ENCODE measurements around the gene PTGDR. TPM values are rescaled to one million over a fixed set of nuclear protein-coding genes. Genes with fewer than 3 reads are reported as not detected.

The PTGDR gene
- total RNA-seq, 2 donors from 2014 or later = not detected

DNA sequence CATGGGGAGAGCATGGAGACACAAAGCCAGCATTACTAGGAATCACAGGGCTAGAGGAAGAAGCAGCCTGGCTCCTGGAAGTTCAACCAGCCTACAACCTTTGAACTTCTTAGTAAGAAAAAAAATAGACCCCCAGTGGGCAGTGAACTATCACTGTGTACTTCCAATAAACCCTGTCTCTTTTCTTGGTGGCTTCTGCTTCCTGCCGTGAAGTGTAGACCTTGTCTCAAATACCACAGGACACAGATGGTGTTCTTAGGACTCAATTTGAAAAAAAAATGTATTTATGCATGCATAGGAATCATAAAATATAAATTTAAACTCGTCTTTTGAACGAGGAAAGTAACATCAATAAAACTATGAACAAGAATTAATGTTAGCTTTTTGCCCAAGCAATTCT, 43.0 kb downstream of the PTGDR start:
- H3K36me3 Mint-ChIP-seq (ENCODE audit: low read depth) = peaks cover 14% of the 10 kb centered on the region
- peak overlapping the region; percentile 89 for H3K27ac Mint-ChIP-seq
- no peaks in the 10 kb centered on the region for H3K9me3 Mint-ChIP-seq
- no peaks in the 10 kb centered on the region for H3K27me3 Mint-ChIP-seq
- peaks cover 55% of the 10 kb centered on the region for H3K4me1 Mint-ChIP-seq
- ATAC-seq (replicated peaks) = no peak
- peak overlapping the region; percentile 99 for H3K4me3 Mint-ChIP-seq

DNA sequence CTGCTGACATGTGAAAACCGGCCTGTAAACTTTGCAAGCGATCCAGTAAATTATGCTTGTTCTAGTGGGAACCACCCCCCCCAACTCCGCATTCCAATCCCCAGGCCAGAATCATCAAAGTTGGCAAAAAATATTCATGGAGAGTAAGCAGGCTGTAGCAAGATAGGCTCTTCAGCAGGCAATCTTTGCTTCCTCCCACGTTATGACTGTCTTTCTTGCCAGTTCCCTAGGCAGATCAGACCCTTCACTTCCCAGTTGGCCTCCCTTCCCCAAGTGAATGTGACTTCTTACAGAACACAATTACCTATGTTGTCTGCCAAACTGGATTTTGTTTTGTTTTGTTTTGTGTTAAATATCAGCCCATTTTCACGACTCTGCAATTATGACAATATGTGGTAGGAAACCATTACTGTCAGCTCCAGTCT, 45.4 kb downstream of the PTGDR start:
- Mint-ChIP-seq H3K9me3 (no peaks in the 10 kb centered on the region), H3K4me1 (peaks cover 45% of the 10 kb centered on the region), H3K4me3 (peak overlapping the region; percentile 99), H3K36me3 (ENCODE audit: low read depth) (peaks cover 22% of the 10 kb centered on the region), H3K27ac (peak overlapping the region; percentile 89), H3K27me3 (no peaks in the 10 kb centered on the region)
- no peak for ATAC-seq (replicated peaks)

DNA sequence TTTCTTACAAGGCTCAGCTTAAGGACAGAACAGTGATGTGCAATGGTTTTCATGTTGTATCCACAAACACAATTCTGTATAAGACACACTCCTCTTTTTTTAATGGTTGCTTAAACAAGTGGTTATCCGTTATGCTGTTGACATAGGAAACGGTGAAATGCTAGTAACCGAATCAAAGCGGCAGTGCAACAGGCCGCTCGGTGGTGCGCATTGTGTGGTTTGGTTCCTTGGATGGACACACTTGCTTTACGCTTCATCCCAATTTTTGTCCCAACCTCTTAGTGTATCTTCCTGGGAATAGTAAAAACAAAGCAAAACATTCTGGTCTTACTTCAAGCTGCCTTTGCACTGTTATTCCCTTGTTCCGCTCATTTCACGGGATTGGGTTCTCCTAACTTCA, 46.0 kb downstream of the PTGDR start:
- Mint-ChIP-seq H3K4me1 (peaks cover 45% of the 10 kb centered on the region), H3K27me3 (no peaks in the 10 kb centered on the region), H3K9me3 (no peaks in the 10 kb centered on the region), H3K4me3 (peak overlapping the region; percentile 99), H3K36me3 (ENCODE audit: low read depth) (peaks cover 22% of the 10 kb centered on the region), H3K27ac (peak overlapping the region; percentile 89)
- no peak for ATAC-seq (replicated peaks)

DNA sequence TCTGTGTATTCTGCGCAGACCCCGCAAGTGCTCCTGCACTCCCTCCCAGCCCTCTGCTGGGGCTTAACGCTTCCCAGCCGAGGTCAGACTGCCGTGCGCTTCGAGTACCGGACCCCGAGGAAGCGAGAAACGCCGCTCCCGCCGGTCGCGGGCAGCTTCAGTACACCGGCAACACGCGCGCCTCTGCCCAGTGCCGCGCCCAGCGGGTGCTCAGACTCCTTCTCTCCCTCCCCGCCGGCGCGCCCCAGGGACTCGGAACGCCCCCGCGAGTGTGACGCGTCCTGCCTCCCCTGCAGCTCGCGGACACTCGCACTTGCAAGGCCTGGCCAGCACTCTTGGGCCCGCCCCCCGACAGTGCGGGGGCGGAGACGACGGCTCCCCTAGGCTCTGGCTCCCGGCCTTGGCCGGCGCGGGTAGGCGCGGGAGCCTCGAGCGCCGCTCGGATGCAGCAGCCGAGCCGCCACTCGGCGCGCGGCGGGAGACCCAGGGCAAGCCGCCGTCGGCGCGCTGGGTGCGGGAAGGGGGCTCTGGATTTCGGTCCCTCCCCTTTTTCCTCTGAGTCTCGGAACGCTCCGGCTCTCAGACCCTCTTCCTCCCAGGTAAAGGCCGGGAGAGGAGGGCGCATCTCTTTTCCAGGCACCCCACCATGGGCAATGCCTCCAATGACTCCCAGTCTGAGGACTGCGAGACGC, 46.6 kb downstream of the PTGDR start, which contains the start of gene PTGER2:
Gene PTGER2, plus strand, starts transcription at position 410 of the 692 bp plus-strand sequence. Its CDS starts 237 bp downstream, at position 647.
- ATAC-seq (replicated peaks) = peak; percentile 78
- H3K36me3 Mint-ChIP-seq (ENCODE audit: low read depth) = peaks cover 22% of the 10 kb centered on the region

DNA sequence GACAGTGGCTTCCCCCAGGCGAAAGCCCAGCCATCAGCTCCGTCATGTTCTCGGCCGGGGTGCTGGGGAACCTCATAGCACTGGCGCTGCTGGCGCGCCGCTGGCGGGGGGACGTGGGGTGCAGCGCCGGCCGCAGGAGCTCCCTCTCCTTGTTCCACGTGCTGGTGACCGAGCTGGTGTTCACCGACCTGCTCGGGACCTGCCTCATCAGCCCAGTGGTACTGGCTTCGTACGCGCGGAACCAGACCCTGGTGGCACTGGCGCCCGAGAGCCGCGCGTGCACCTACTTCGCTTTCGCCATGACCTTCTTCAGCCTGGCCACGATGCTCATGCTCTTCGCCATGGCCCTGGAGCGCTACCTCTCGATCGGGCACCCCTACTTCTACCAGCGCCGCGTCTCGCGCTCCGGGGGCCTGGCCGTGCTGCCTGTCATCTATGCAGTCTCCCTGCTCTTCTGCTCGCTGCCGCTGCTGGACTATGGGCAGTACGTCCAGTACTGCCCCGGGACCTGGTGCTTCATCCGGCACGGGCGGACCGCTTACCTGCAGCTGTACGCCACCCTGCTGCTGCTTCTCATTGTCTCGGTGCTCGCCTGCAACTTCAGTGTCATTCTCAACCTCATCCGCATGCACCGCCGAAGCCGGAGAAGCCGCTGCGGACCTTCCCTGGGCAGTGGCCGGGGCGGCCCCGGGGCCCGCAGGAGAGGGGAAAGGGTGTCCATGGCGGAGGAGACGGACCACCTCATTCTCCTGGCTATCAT, 47.3 kb downstream of the PTGDR start:
- H3K4me3 Mint-ChIP-seq = peak overlapping the region; percentile 99
- peaks cover 27% of the 10 kb centered on the region for H3K36me3 Mint-ChIP-seq (ENCODE audit: low read depth)
- H3K27me3 Mint-ChIP-seq = no peaks in the 10 kb centered on the region
- peak; percentile 48 for ATAC-seq (replicated peaks)
- H3K9me3 Mint-ChIP-seq = no peaks in the 10 kb centered on the region
- H3K27ac Mint-ChIP-seq = peak overlapping the region; percentile 82
- peaks cover 39% of the 10 kb centered on the region for H3K4me1 Mint-ChIP-seq

More for the DNA sequence above, 46.6 kb downstream of the PTGDR start, which contains the start of gene PTGER2:
- Mint-ChIP-seq H3K9me3 (no peaks in the 10 kb centered on the region), H3K27ac (peak within 1 kb of the TSS; percentile 89), H3K4me1 (peaks cover 40% of the 10 kb centered on the region), H3K27me3 (no peaks in the 10 kb centered on the region), H3K4me3 (peak within 1 kb of the TSS; percentile 99)

DNA sequence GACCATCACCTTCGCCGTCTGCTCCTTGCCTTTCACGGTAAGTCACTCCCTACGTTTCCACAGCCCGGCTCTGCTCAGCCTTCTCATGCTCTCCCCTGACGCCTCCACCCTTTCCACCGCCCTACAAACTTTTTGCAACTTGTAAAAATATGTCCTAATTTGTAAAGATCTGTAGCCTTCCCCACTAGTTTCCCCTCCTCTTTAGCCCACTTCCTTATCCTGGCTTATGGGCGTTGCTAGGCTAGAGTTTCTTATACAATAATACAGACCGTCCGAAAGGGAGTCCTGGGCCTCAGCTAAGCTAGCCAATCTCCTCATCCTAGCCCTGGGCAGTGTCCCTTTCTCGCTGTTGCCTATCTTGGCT, 47.8 kb downstream of the PTGDR start:
- peak; percentile 7 for ATAC-seq (replicated peaks)
- no peaks in the 10 kb centered on the region for H3K27me3 Mint-ChIP-seq
- peaks cover 33% of the 10 kb centered on the region for H3K36me3 Mint-ChIP-seq (ENCODE audit: low read depth)
- H3K4me1 Mint-ChIP-seq = peaks cover 41% of the 10 kb centered on the region
- peak overlapping the region; percentile 99 for H3K4me3 Mint-ChIP-seq
- peak overlapping the region; percentile 82 for H3K27ac Mint-ChIP-seq
- H3K9me3 Mint-ChIP-seq = no peaks in the 10 kb centered on the region

DNA sequence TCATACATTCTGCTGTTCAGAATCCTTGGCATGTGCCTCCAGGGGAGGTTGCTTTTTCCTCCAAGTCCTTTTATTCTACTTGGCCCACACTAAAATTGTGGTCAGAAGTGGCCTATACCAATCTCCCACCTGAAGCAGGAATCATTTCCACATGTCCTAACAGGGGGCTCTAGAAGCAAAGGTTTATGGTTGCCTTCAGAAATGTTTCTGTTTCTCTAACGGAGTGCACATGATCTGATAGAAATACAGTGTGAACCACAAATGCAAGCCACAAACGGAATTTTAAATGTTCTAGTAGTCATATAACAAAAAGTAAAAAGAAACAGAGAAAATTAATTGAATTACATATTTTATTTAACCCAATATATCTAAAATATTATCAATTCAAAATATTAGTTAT, 50.6 kb downstream of the PTGDR start:
- Mint-ChIP-seq H3K27ac (no peak overlapping the region), H3K4me1 (peaks cover 23% of the 10 kb centered on the region), H3K36me3 (ENCODE audit: low read depth) (peaks cover 59% of the 10 kb centered on the region), H3K4me3 (peak overlapping the region; percentile 99), H3K9me3 (peaks cover 7% of the 10 kb centered on the region), H3K27me3 (no peaks in the 10 kb centered on the region)
- no peak for ATAC-seq (replicated peaks)

DNA sequence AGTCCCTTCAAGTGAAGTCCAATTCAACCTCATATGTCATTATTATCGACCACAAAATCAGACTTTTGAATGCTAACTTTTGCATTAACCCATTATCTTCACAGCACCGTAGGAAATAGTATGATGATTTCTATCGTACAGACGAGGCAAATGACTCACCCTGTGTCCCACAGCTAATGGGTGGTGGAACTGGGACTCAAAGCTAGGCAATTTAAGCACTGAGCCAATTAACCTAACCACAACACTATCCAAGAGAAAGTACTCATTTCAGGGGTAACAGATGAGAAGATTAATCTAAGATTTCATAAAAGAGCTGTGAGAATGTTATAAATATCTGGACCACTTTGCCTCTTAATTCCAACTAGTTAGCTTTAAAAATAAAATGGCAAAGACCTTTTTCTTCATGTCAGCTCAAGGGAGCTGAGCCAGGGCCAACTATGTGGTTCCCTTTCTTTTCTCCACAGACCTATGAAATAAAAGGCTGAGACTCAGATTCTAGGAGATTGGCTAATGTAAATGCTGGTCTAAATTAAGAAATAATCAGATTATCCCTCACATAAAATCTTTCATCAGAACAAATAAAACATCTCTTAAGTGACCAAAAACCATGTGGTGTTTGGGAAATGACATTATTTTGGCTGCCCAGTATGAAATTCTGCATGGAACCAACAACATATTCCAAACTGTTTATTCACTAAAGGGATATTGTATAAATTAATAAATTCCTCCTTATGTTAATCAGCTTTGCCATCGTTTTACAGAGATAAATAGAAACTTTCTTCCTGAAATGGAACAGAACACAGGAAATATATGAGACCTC, 51.5 kb downstream of the PTGDR start:
- Mint-ChIP-seq H3K36me3 (ENCODE audit: low read depth) (peaks cover 59% of the 10 kb centered on the region), H3K4me1 (peaks cover 17% of the 10 kb centered on the region), H3K9me3 (peaks cover 7% of the 10 kb centered on the region), H3K27me3 (no peaks in the 10 kb centered on the region), H3K4me3 (peak overlapping the region; percentile 99), H3K27ac (no peak overlapping the region)
- ATAC-seq (replicated peaks) = peak; percentile 24

DNA sequence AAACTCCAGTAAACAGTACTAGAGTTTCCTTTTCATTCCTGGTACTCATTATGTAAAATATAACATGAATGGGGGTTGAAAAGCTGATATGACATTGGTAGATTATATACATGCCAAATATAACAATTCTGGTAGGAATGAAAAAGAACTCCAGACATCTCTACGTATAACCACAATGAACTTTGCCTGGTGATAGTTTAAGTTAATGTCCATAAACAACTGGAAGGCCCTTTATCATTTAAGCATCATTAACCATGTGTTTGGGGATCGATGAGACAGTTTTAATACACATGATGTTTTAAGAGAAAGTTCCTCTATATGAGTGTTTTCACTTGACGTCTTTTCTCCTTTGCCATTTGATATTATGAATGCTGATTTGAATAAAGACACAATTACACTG, 52.4 kb downstream of the PTGDR start:
- no peak overlapping the region for H3K27ac Mint-ChIP-seq
- peak overlapping the region; percentile 99 for H3K4me3 Mint-ChIP-seq
- no peaks in the 10 kb centered on the region for H3K27me3 Mint-ChIP-seq
- peaks cover 57% of the 10 kb centered on the region for H3K36me3 Mint-ChIP-seq (ENCODE audit: low read depth)
- ATAC-seq (replicated peaks) = no peak
- peaks cover 24% of the 10 kb centered on the region for H3K4me1 Mint-ChIP-seq
- peaks cover 7% of the 10 kb centered on the region for H3K9me3 Mint-ChIP-seq

DNA sequence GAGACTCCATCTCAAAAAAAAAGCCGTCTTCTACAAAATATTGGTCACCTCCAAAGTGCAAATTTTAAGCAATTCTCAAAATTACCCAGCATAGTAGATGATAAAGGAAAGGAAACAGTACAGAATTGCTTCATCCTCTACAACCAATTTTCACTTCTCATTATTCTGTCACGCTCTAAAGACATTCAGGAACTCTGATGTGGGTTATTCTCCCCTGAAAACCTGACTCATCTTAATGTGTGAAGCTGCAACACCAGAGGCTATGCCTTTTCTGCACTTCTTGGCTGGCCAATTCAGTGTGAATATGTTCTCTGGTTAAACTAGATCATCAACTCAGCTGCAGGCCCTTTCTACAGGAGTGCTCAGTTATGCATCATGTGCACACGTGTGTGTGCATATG, 57.6 kb downstream of the PTGDR start:
- Mint-ChIP-seq H3K27me3 (no peaks in the 10 kb centered on the region), H3K4me1 (peaks cover 47% of the 10 kb centered on the region), H3K9me3 (peaks cover 7% of the 10 kb centered on the region), H3K27ac (peak overlapping the region; percentile 8), H3K4me3 (peak overlapping the region; percentile 40), H3K36me3 (ENCODE audit: low read depth) (peaks cover 75% of the 10 kb centered on the region)
- peak; percentile 85 for ATAC-seq (replicated peaks)

DNA sequence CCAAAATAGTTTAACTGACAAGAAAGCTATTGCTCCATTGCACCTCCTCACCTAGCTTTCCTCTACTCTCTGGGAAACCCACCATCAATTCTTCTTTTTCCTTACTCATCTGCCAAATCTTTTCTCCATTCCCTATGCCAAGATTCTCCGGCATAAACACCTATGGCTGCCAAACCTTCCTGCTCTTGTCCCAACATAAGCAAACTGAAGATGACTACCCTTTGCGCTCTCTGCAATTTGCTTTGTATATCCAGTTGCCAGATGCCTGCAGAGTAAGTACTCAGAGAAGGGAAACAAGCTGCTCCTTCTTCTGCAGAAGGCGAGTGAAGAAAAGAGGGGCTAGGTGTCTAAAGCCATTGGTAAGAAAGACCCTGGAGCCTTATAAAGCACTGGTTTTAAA, 58.1 kb downstream of the PTGDR start:
- H3K36me3 Mint-ChIP-seq (ENCODE audit: low read depth) = peaks cover 73% of the 10 kb centered on the region
- peaks cover 7% of the 10 kb centered on the region for H3K9me3 Mint-ChIP-seq
- ATAC-seq (replicated peaks) = no peak

More for the DNA sequence above, 58.1 kb downstream of the PTGDR start:
- H3K27me3 Mint-ChIP-seq = no peaks in the 10 kb centered on the region
- peaks cover 46% of the 10 kb centered on the region for H3K4me1 Mint-ChIP-seq
- peak overlapping the region; percentile 40 for H3K4me3 Mint-ChIP-seq
- H3K27ac Mint-ChIP-seq = peak overlapping the region; percentile 8

Other genes with a start within 250 kb of the PTGDR start
- under 1 TPM in 1 of 2 donors, not detected in 1; 0.13 TPM for gene NID2, start 198.6 kb upstream of the PTGDR start, total RNA-seq
- gene PTGER2, start 46.6 kb downstream of the PTGDR start, total RNA-seq = 10 to 100 TPM in 1 of 2 donors, 1 to 10 TPM in 1; 8.3 to 10.3 TPM

Data from activated T-helper 17 cell treated with anti-CD3 and anti-CD28 coated beads, Interleukin-2, amount 50 U/mL, for 72 hours (primary cell).